WTC11 (cell line): ENCODE measurements around the gene IL7R.

Experiments used
- ESRRA ChIP-seq: sonication (generic); formaldehyde crosslinking; IDR thresholded peaks from 2 replicates; pipeline ENCODE4 v1.8.1; 2022; ENCODE audit warnings: mild to moderate bottlenecking, missing genetic modification reagents, borderline replicate concordance
- FOXJ3 ChIP-seq: sonication (generic); formaldehyde crosslinking; IDR thresholded peaks from 2 replicates; pipeline ENCODE4 v1.9.0; 2021; ENCODE audit warnings: missing genetic modification reagents, mild to moderate bottlenecking, borderline replicate concordance
- JUN ChIP-seq: sonication (generic); formaldehyde crosslinking; IDR thresholded peaks from 2 replicates; pipeline ENCODE4 v1.8.0; 2023; ENCODE audit warnings: mild to moderate bottlenecking, missing genetic modification reagents
- NR3C1 ChIP-seq: sonication (generic); formaldehyde crosslinking; conservative IDR thresholded peaks from 2 replicates; pipeline ENCODE4 v1.8.1; 2023; ENCODE audit warnings: low read depth, mild to moderate bottlenecking, missing genetic modification reagents
- SMAD4 ChIP-seq: sonication (generic); formaldehyde crosslinking; IDR thresholded peaks from 2 replicates; pipeline ENCODE4 v1.8.0; 2022; ENCODE audit warnings: mild to moderate bottlenecking, missing genetic modification reagents
- USF2 ChIP-seq: sonication (generic); formaldehyde crosslinking; IDR thresholded peaks from 2 replicates; pipeline ENCODE4 v1.8.1; 2023; ENCODE audit warnings: mild to moderate bottlenecking, missing genetic modification reagents, moderate library complexity
- ZBTB21 ChIP-seq: sonication (generic); formaldehyde crosslinking; IDR thresholded peaks from 2 replicates; pipeline ENCODE4 v1.8.1; 2023; ENCODE audit warnings: mild to moderate bottlenecking, missing genetic modification reagents, borderline replicate concordance
- ZNF121 ChIP-seq: sonication (generic); formaldehyde crosslinking; IDR thresholded peaks from 2 replicates; pipeline ENCODE4 v1.8.0; 2023; ENCODE audit warnings: missing genetic modification reagents
- ZNF232 ChIP-seq: sonication (generic); formaldehyde crosslinking; IDR thresholded peaks from 2 replicates; pipeline ENCODE4 v1.8.0; 2022; ENCODE audit warnings: mild to moderate bottlenecking, missing genetic modification reagents
- TF ChIP-seq, protein P1 (sequence below): fragments of 200-600 bp; IDR thresholded peaks from 2 replicates; pipeline ENCODE4 v1.8.0; 2022; ENCODE audit warnings: antibody characterized with exemption
- TF ChIP-seq, protein P2 (sequence below): sonication (generic); formaldehyde crosslinking; IDR thresholded peaks from 2 replicates; pipeline ENCODE4 v1.8.1; 2022; ENCODE audit warnings: low read depth, missing genetic modification reagents, borderline replicate concordance
- TF ChIP-seq, protein P3 (sequence below): sonication (generic); formaldehyde crosslinking; IDR thresholded peaks from 2 replicates; pipeline ENCODE4 v1.8.0; 2022; ENCODE audit warnings: mild to moderate bottlenecking, missing genetic modification reagents
- TF ChIP-seq, protein P4 (sequence below): sonication (generic); formaldehyde crosslinking; IDR thresholded peaks from 2 replicates; pipeline ENCODE4 v1.8.1; 2023; ENCODE audit warnings: mild to moderate bottlenecking, missing genetic modification reagents

DNA sequence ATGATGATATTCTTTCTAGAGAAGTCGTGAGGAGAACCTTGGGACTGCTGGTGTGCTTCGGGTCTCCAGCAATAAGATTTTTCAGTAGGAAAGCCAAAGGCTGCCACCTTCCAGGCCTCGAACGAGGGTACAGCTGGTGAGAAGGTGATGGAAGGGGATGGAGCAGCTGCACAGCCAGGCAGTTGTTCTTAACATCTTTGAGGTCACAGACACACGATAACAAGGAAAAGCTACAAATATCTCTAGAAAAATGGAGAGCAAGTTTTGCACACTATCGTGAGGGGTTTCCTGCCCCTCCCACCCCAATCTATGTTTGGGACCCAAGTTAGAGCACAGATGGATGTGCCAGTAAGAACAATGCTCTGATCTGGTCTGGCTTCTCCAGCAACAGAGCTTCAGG lies 6.8 kb upstream of the IL7R start:
- TF ChIP-seq, protein P1, sequence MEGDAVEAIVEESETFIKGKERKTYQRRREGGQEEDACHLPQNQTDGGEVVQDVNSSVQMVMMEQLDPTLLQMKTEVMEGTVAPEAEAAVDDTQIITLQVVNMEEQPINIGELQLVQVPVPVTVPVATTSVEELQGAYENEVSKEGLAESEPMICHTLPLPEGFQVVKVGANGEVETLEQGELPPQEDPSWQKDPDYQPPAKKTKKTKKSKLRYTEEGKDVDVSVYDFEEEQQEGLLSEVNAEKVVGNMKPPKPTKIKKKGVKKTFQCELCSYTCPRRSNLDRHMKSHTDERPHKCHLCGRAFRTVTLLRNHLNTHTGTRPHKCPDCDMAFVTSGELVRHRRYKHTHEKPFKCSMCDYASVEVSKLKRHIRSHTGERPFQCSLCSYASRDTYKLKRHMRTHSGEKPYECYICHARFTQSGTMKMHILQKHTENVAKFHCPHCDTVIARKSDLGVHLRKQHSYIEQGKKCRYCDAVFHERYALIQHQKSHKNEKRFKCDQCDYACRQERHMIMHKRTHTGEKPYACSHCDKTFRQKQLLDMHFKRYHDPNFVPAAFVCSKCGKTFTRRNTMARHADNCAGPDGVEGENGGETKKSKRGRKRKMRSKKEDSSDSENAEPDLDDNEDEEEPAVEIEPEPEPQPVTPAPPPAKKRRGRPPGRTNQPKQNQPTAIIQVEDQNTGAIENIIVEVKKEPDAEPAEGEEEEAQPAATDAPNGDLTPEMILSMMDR, result no peak
- TF ChIP-seq USF2 (CRISPR knock-in tag) (no peak), JUN (no peak), ESRRA (CRISPR knock-in tag) (no peak), NR3C1 (CRISPR knock-in tag) (no peak), ZNF121 (no peak), SMAD4 (CRISPR knock-in tag) (no peak), ZNF232 (CRISPR knock-in tag) (no peak), FOXJ3 (no peak), ZBTB21 (CRISPR knock-in tag) (no peak)
- TF ChIP-seq, protein P2, sequence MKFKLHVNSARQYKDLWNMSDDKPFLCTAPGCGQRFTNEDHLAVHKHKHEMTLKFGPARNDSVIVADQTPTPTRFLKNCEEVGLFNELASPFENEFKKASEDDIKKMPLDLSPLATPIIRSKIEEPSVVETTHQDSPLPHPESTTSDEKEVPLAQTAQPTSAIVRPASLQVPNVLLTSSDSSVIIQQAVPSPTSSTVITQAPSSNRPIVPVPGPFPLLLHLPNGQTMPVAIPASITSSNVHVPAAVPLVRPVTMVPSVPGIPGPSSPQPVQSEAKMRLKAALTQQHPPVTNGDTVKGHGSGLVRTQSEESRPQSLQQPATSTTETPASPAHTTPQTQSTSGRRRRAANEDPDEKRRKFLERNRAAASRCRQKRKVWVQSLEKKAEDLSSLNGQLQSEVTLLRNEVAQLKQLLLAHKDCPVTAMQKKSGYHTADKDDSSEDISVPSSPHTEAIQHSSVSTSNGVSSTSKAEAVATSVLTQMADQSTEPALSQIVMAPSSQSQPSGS, result no peak
- TF ChIP-seq, protein P3, sequence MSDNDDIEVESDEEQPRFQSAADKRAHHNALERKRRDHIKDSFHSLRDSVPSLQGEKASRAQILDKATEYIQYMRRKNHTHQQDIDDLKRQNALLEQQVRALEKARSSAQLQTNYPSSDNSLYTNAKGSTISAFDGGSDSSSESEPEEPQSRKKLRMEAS (CRISPR knock-in tag), result no peak
- TF ChIP-seq, protein P4, sequence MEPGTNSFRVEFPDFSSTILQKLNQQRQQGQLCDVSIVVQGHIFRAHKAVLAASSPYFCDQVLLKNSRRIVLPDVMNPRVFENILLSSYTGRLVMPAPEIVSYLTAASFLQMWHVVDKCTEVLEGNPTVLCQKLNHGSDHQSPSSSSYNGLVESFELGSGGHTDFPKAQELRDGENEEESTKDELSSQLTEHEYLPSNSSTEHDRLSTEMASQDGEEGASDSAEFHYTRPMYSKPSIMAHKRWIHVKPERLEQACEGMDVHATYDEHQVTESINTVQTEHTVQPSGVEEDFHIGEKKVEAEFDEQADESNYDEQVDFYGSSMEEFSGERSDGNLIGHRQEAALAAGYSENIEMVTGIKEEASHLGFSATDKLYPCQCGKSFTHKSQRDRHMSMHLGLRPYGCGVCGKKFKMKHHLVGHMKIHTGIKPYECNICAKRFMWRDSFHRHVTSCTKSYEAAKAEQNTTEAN (CRISPR knock-in tag), result no peak
